Brain microvascular endothelial cell (primary cell): ENCODE data around the gene LRRC28.

Source experiments
- DNase-seq: peaks from one replicate; pipeline ENCODE4 v3.0.0-alpha.2; 2020
- H3K27ac ChIP-seq: fragments of 250-450 bp; sonication (Bioruptor Pico); 2 replicates; pipeline ENCODE4 v1.5.1; 2020; ENCODE audit warnings: mild to moderate bottlenecking, moderate library complexity
- H3K27me3 ChIP-seq: fragments of 250-450 bp; sonication (Bioruptor Pico); replicated peaks from 2 replicates; pipeline ENCODE4 v1.5.1; 2020; ENCODE audit warnings: mild to moderate bottlenecking
- H3K36me3 ChIP-seq: fragments of 250-450 bp; sonication (Bioruptor Pico); replicated peaks from 2 replicates; pipeline ENCODE4 v1.5.1; 2020; ENCODE audit warnings: mild to moderate bottlenecking
- H3K4me3 ChIP-seq: 2 replicates; pipeline ENCODE4 v1.5.1; 2011; ENCODE audit warnings: low read depth, mild to moderate bottlenecking, control low read depth, low read length, moderate library complexity
- CTCF ChIP-seq: IDR thresholded peaks from 2 replicates; pipeline ENCODE4 v1.5.1; 2011; ENCODE audit warnings: low read depth, mild to moderate bottlenecking, moderate library complexity, low read length, control low read depth, inconsistent platforms; ENCODE audit errors: missing control alignments
- in situ Hi-C: cut with HindIII; loops from 2 replicates; pipeline ENCODE4 v1.10.0; 2017; ENCODE audit warnings: low sequenced_read_pairs, low pct_ligation_motif_present

Gene LRRC28

GRCh38 chr15:99440029-99440428 is 188.7 kb downstream of the LRRC28 start:
- no peak for TF ChIP-seq CTCF
- Histone ChIP-seq H3K36me3 (no peaks in the 10 kb centered on the region), H3K27ac (no peak overlapping the region), H3K27me3 (no peaks in the 10 kb centered on the region), H3K4me3 (no peak overlapping the region)
- DNase-seq = no peak
- in situ Hi-C loops = no loop called here
